GM23338 (cell line): ENCODE data around the gene SLC2A11.

Experiments
- CREB1 ChIP-seq: fragments of 250-450 bp; sonication (Bioruptor Pico); IDR thresholded peaks from 2 replicates; pipeline ENCODE4 v1.5.0; 2020; ENCODE audit warnings: low read depth, mild to moderate bottlenecking, moderate library complexity
- CTCF ChIP-seq, 2 experiments: fragments of 200-600 bp in 1 of 2; sonication (generic) in 1 of 2; conservative IDR thresholded peaks; 2 replicates each; pipeline versions ENCODE4 v1.5.1 to v1.6.1; 2016 to 2017; ENCODE audit warnings: antibody characterized with exemption in 2 of 2, low read depth in 2 of 2, mild to moderate bottlenecking in 2 of 2, moderate library complexity in 1 of 2
- EZH2 ChIP-seq: fragments of 200-600 bp; sonication (generic); IDR thresholded peaks from one replicate; pipeline ENCODE4 v1.8.0; 2017; ENCODE audit warnings: antibody characterized with exemption, mild to moderate bottlenecking, low read depth; ENCODE audit not compliant: unreplicated experiment
- EZH2phosphoT487 ChIP-seq: fragments of 200-600 bp; sonication (generic); IDR thresholded peaks from one replicate; pipeline ENCODE4 v1.8.1; 2018; ENCODE audit warnings: antibody characterized with exemption; ENCODE audit not compliant: unreplicated experiment
- POLR2AphosphoS5 ChIP-seq: IDR thresholded peaks from 2 replicates; pipeline ENCODE4 v1.6.1; 2016; ENCODE audit warnings: antibody characterized with exemption, low read depth
- REST ChIP-seq: IDR thresholded peaks from one replicate; pipeline ENCODE4 v1.6.1; 2018; ENCODE audit warnings: antibody characterized with exemption; ENCODE audit not compliant: unreplicated experiment
- STAT1 ChIP-seq: IDR thresholded peaks from one replicate; pipeline ENCODE4 v1.6.1; 2016; ENCODE audit warnings: antibody characterized with exemption; ENCODE audit not compliant: unreplicated experiment
- ZNF114 ChIP-seq: fragments of 250-450 bp; sonication (Bioruptor Pico); IDR thresholded peaks from 2 replicates; pipeline ENCODE4 v1.5.0; 2020; ENCODE audit warnings: mild to moderate bottlenecking, moderate library complexity
- TF ChIP-seq, protein P1 (sequence below): IDR thresholded peaks from 2 replicates; pipeline ENCODE4 v1.6.1; 2016; ENCODE audit warnings: antibody characterized with exemption
- TF ChIP-seq, protein P2 (sequence below): fragments of 250-450 bp; sonication (Bioruptor Pico); IDR thresholded peaks from 2 replicates; pipeline ENCODE4 v1.5.0; 2020; ENCODE audit warnings: mild to moderate bottlenecking, moderate library complexity

DNA sequence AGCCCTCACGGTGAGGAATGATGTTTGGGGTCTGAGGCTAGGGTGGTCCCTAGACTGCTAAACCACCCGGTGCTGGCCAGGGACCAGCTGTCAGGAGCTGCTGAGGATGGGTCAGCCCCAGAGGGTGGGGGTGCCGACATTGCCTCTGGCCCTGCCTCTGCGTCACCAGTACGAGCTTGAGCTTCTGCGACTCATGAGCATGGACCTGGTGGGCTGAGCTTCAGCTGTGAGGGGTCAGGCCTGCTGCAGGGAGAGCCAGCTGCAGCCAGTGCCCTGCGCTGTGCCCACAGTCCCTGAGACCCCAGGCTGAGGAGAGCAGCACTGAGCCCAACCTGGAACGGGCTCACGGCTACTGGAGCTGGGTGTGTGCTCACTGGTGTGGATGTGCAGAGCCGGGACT, 25.9 kb upstream of the SLC2A11 start:
- TF ChIP-seq CTCF (conservative IDR thresholded peaks at IDR 0.05; ENCODE audit: low read depth in 2 of 2) (no peak), EZH2phosphoT487 (no peak), POLR2AphosphoS5 (no peak), ZNF114 (CRISPR knock-in tag) (no peak), EZH2 (no peak), STAT1 (no peak), CREB1 (no peak), REST (no peak)
- TF ChIP-seq, protein P1, sequence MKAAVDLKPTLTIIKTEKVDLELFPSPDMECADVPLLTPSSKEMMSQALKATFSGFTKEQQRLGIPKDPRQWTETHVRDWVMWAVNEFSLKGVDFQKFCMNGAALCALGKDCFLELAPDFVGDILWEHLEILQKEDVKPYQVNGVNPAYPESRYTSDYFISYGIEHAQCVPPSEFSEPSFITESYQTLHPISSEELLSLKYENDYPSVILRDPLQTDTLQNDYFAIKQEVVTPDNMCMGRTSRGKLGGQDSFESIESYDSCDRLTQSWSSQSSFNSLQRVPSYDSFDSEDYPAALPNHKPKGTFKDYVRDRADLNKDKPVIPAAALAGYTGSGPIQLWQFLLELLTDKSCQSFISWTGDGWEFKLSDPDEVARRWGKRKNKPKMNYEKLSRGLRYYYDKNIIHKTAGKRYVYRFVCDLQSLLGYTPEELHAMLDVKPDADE: no peak
- TF ChIP-seq, protein P2, sequence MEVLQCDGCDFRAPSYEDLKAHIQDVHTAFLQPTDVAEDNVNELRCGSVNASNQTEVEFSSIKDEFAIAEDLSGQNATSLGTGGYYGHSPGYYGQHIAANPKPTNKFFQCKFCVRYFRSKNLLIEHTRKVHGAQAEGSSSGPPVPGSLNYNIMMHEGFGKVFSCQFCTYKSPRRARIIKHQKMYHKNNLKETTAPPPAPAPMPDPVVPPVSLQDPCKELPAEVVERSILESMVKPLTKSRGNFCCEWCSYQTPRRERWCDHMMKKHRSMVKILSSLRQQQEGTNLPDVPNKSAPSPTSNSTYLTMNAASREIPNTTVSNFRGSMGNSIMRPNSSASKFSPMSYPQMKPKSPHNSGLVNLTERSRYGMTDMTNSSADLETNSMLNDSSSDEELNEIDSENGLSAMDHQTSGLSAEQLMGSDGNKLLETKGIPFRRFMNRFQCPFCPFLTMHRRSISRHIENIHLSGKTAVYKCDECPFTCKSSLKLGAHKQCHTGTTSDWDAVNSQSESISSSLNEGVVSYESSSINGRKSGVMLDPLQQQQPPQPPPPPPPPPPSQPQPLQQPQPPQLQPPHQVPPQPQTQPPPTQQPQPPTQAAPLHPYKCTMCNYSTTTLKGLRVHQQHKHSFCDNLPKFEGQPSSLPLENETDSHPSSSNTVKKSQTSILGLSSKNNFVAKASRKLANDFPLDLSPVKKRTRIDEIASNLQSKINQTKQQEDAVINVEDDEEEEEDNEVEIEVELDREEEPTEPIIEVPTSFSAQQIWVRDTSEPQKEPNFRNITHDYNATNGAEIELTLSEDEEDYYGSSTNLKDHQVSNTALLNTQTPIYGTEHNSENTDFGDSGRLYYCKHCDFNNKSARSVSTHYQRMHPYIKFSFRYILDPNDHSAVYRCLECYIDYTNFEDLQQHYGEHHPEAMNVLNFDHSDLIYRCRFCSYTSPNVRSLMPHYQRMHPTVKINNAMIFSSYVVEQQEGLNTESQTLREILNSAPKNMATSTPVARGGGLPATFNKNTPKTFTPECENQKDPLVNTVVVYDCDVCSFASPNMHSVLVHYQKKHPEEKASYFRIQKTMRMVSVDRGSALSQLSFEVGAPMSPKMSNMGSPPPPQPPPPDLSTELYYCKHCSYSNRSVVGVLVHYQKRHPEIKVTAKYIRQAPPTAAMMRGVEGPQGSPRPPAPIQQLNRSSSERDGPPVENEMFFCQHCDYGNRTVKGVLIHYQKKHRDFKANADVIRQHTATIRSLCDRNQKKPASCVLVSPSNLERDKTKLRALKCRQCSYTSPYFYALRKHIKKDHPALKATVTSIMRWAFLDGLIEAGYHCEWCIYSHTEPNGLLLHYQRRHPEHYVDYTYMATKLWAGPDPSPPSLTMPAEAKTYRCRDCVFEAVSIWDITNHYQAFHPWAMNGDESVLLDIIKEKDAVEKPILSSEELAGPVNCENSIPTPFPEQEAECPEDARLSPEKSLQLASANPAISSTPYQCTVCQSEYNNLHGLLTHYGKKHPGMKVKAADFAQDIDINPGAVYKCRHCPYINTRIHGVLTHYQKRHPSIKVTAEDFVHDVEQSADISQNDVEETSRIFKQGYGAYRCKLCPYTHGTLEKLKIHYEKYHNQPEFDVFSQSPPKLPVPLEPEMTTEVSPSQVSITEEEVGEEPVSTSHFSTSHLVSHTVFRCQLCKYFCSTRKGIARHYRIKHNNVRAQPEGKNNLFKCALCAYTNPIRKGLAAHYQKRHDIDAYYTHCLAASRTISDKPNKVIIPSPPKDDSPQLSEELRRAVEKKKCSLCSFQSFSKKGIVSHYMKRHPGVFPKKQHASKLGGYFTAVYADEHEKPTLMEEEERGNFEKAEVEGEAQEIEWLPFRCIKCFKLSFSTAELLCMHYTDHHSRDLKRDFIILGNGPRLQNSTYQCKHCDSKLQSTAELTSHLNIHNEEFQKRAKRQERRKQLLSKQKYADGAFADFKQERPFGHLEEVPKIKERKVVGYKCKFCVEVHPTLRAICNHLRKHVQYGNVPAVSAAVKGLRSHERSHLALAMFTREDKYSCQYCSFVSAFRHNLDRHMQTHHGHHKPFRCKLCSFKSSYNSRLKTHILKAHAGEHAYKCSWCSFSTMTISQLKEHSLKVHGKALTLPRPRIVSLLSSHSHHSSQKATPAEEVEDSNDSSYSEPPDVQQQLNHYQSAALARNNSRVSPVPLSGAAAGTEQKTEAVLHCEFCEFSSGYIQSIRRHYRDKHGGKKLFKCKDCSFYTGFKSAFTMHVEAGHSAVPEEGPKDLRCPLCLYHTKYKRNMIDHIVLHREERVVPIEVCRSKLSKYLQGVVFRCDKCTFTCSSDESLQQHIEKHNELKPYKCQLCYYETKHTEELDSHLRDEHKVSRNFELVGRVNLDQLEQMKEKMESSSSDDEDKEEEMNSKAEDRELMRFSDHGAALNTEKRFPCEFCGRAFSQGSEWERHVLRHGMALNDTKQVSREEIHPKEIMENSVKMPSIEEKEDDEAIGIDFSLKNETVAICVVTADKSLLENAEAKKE (CRISPR knock-in tag): no peak
